Colonic mucosa (tissue), 4 donors: ENCODE measurements around the gene ARHGAP25. TPM values are rescaled to one million over a fixed set of nuclear protein-coding genes. Genes with fewer than 3 reads are reported as not detected.
A peak's percentile ranks its signal among the peaks of the same experiment; 100 is the strongest.

Experiments used
- DNase-seq: peaks from one replicate; pipeline ENCODE4 v3.0.0-alpha.2; 2020
- H3K27ac ChIP-seq: fragments of 200-600 bp; one replicate; pipeline ENCODE4 v1.8.0; 2021
- H3K27me3 ChIP-seq: fragments of 200-600 bp; one replicate; pipeline ENCODE4 v1.8.0; 2021
- H3K36me3 ChIP-seq: fragments of 200-600 bp; one replicate; pipeline ENCODE4 v1.8.0; 2021
- H3K4me1 ChIP-seq: fragments of 200-600 bp; one replicate; pipeline ENCODE4 v1.8.0; 2021; ENCODE audit warnings: mild to moderate bottlenecking
- H3K4me3 ChIP-seq: fragments of 200-600 bp; one replicate; pipeline ENCODE4 v1.8.0; 2021
- H3K9ac ChIP-seq, 2 donors: one replicate each; pipeline ENCODE4 v1.7.0; 2013; ENCODE audit warnings: control low read depth in 2 of 2, low read depth in 2 of 2, low read length in 2 of 2
- H3K9me3 ChIP-seq: fragments of 200-600 bp; one replicate; pipeline ENCODE4 v1.8.0; 2021
- intact Hi-C: fragments of 100-400 bp; cut with DNase I; formaldehyde crosslinking; loops from one replicate; pipeline ENCODE4 v1.14.1; 2022
- total RNA-seq, 2 donors: library from RNA; stranded (reverse); fragmentation: NEBNext Ultra II Directional in 1 of 2; extraction: Animal tissue kit (Norgen Biotek cat#: 25700) in 1 of 2; gene quantifications; one replicate each; pipeline ENCODE4 v1.2.1, GENCODE V29; 2021
- TF ChIP-seq, protein P1 (sequence below): fragments of 200-600 bp; IDR thresholded peaks from one replicate; pipeline ENCODE4 v1.8.0; 2022; ENCODE audit warnings: antibody characterized with exemption, mild to moderate bottlenecking
- donor health status: healthy.
- donor health status: DM: no; HTN: no; CAD: no.
- donor health status: DM: no; HTN: no; CAD: no.

Gene ARHGAP25
- total RNA-seq, 2 donors from 2014 or later, result 3.6 to 3.7 TPM

DNA sequence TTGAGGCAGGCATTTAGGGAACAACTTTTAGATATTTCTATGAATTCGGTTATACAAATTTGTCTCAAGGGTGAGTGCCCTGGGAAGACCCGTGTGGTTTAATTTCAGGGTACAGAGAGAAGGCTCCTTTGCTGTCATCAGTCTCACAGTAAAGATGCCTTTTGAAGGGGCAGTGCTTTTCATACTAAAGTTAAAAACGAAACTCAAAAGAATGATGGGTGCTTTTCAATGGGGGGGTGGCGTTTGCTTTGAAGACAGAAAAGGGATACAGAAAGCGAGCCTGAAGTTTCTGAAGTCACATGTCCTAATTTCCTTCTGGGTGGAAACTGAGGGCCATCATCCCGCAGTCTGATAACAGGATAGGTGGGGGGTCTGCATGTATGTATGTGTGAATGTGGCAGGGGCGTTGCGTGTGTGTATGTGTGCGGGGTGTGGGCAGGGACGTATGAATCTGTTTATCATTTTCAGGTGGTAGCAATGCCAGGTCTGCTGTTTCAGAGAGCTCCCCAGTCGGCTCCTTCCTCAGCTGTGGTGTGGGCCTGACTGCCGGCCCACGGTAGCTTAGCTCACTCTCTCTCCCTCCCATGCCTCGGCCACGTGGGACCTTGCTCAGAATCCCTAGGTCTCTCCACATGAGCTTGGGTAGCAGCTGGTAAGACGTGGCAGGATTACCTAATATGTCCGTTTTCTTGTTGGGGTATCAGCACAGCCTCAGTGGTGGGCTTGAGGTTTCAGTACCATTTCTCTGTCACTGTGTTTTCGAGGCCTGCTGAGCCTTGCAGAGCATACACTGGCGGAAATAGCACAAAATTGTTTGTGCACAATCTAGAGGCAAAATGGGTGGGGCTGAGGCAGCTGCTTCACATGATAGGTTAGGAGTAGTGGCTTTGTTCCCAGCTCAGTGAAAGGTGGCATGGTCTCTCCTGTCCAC is 32.7 kb downstream of the ARHGAP25 start:
- H3K27me3 ChIP-seq, result no peaks in the 10 kb centered on the region
- peak overlapping the region; percentile 3 to 41 for H3K9ac ChIP-seq
- peak; percentile 29 for DNase-seq
- TF ChIP-seq, protein P1, sequence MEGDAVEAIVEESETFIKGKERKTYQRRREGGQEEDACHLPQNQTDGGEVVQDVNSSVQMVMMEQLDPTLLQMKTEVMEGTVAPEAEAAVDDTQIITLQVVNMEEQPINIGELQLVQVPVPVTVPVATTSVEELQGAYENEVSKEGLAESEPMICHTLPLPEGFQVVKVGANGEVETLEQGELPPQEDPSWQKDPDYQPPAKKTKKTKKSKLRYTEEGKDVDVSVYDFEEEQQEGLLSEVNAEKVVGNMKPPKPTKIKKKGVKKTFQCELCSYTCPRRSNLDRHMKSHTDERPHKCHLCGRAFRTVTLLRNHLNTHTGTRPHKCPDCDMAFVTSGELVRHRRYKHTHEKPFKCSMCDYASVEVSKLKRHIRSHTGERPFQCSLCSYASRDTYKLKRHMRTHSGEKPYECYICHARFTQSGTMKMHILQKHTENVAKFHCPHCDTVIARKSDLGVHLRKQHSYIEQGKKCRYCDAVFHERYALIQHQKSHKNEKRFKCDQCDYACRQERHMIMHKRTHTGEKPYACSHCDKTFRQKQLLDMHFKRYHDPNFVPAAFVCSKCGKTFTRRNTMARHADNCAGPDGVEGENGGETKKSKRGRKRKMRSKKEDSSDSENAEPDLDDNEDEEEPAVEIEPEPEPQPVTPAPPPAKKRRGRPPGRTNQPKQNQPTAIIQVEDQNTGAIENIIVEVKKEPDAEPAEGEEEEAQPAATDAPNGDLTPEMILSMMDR, result no peak
- no peaks in the 10 kb centered on the region for H3K36me3 ChIP-seq
- H3K4me3 ChIP-seq, result no peak overlapping the region
- peaks cover 6% of the 10 kb centered on the region for H3K4me1 ChIP-seq
- H3K27ac ChIP-seq, result peak overlapping the region; percentile 65
- intact Hi-C loops, result no loop called here
- H3K9me3 ChIP-seq, result no peaks in the 10 kb centered on the region

- H3K9ac ChIP-seq, result peak overlapping the region in 1 of 2 donors; percentile 14
- H3K4me3 ChIP-seq, result no peak overlapping the region
- no peaks in the 10 kb centered on the region for H3K9me3 ChIP-seq
- H3K36me3 ChIP-seq, result no peaks in the 10 kb centered on the region
- H3K4me1 ChIP-seq, result peaks cover 6% of the 10 kb centered on the region
- H3K27me3 ChIP-seq, result no peaks in the 10 kb centered on the region
- intact Hi-C loops, result no loop called here
- H3K27ac ChIP-seq, result peak overlapping the region; percentile 65
- TF ChIP-seq, protein P1, result no peak
- DNase-seq, result no peak
These were observed 33.4 kb downstream of the ARHGAP25 start for GRCh38 chr2:68767996-68768395.

GRCh38 chr2:68768461-68768860 is 33.9 kb downstream of the ARHGAP25 start:
- H3K4me1 ChIP-seq, result peaks cover 6% of the 10 kb centered on the region
- no peaks in the 10 kb centered on the region for H3K36me3 ChIP-seq
- DNase-seq, result no peak
- H3K27me3 ChIP-seq, result no peaks in the 10 kb centered on the region
- no peaks in the 10 kb centered on the region for H3K9me3 ChIP-seq
- H3K4me3 ChIP-seq, result no peak overlapping the region
- H3K27ac ChIP-seq, result peak overlapping the region; percentile 65
- peak overlapping the region in 1 of 2 donors; percentile 14 for H3K9ac ChIP-seq
- intact Hi-C loops, result no loop called here
- TF ChIP-seq, protein P1, result no peak

DNA sequence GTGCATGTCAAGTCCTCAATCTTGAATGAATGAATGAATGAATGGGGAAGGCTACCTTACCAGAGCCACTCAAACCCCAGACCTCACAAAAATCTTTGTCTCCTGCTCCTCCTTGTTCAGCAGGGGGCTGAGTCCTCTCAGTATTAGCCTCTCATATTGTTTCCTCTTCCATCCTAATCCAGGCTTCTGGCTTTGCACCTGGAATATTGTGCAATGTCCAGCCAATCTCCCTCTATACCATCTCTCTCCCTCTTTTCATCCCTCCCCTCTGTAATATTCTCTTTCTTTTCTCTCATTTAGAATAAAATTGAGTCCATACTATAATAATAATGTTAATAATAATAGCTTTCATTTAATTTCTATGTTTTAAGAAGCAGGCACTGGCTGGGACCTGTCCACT is 34.3 kb downstream of the ARHGAP25 start:
- Histone ChIP-seq H3K27me3 (no peaks in the 10 kb centered on the region), H3K9me3 (no peaks in the 10 kb centered on the region), H3K36me3 (no peaks in the 10 kb centered on the region), H3K4me1 (peaks cover 6% of the 10 kb centered on the region), H3K27ac (peak overlapping the region; percentile 65), H3K9ac (no peak overlapping the region), H3K4me3 (no peak overlapping the region)
- TF ChIP-seq, protein P1, result no peak
- intact Hi-C loops, result no loop called here
- no peak for DNase-seq

DNA sequence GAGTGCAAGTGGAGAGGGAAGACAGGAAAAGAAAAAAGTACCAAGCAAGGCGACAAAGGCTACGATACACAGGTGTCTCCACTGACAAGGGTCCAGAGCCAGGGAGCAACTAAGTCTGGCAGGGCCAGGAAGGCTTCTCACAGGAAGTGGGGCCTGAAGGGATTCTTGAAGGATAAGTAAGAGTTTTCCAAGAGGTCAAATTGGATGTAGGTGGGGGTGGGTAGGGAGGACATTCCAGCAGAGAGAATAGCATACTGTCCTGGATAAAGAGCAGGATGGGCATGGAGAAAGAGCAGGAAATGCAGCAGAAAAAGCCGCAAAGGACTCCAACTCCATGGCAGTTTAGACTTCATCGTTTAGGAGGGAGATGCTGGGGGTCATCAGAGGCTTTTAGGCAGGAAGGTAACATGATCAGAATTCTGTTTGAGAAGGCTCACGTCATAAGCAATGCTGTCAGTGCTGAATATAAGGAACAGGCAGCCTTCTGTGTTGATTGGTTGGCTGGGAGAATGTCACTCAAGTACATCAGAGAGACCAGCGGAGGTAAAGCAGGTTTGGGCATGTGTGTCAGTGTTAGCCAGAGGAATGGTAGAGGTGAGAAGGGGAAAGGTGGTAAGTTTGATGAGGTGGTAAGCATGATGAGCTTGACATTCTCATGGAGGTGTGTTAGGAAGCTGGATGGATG is 35.1 kb downstream of the ARHGAP25 start:
- Histone ChIP-seq H3K4me3 (no peak overlapping the region), H3K9ac (peak overlapping the region in 1 of 2 donors; percentile 35), H3K9me3 (no peaks in the 10 kb centered on the region), H3K4me1 (peaks cover 6% of the 10 kb centered on the region), H3K27ac (peak overlapping the region; percentile 10), H3K27me3 (no peaks in the 10 kb centered on the region), H3K36me3 (no peaks in the 10 kb centered on the region)
- DNase-seq, result no peak
- intact Hi-C loops, result no loop called here
- TF ChIP-seq, protein P1, result no peak
